B cell (primary cell): ENCODE data around the gene SRSF1. TPM values are rescaled to one million over a fixed set of nuclear protein-coding genes. Genes with fewer than 3 reads are reported as not detected.

Experiments used
- ATAC-seq: fragments of 200-7000 bp; cut with Tn5 transposase; one replicate; pipeline ENCODE4 v1.10.0; 2021; ENCODE audit warnings: low read depth, mild to moderate bottlenecking, moderate number of reproducible peaks, moderate library complexity
- CTCF ChIA-PET: fragments of 350-600 bp; sonication (Branson Sonifier 250); formaldehyde crosslinking; loops from one replicate; lab custom pipeline; 2021; ENCODE audit warnings: antibody characterized with exemption, inconsistent platforms; lab: Charles Lee
- POLR2A ChIA-PET: fragments of 350-600 bp; sonication (Branson Sonifier 250); formaldehyde crosslinking; loops from one replicate; lab custom pipeline; 2021; ENCODE audit warnings: antibody characterized with exemption; lab: Charles Lee
- DNase-seq: peaks from one replicate; pipeline ENCODE4 v3.0.0; 2013
- H2AFZ ChIP-seq: 2 replicates; pipeline ENCODE4 v1.6.1; 2012; ENCODE audit warnings: mild to moderate bottlenecking, low read depth, low read length; ENCODE audit not compliant: insufficient read depth, poor library complexity, severe bottlenecking
- H3K27ac ChIP-seq, 2 donors: 1 replicate in 1 of 2; 2 replicates in 1 of 2; pipeline ENCODE4 v1.5.1; 2012 to 2013; ENCODE audit warnings: low read length in 2 of 2, mild to moderate bottlenecking in 2 of 2, moderate library complexity in 1 of 2
- H3K27me3 ChIP-seq, 4 experiments: fragments of 200-600 bp in 1 of 4; sonication (generic) in 1 of 4; replicated peaks in 1 of 4; 1 replicate in 2 of 4; 2 replicates in 2 of 4; pipeline versions ENCODE4 v1.6.1 to v1.7.0; 2013 to 2016; ENCODE audit warnings: low read length in 3 of 4, mild to moderate bottlenecking in 2 of 4, mixed read lengths in 1 of 4, moderate library complexity in 1 of 4; ENCODE audit not compliant: insufficient read depth in 4 of 4, control insufficient read depth in 3 of 4; ENCODE audit errors: control extremely low read depth in 1 of 4
- H3K36me3 ChIP-seq, 2 experiments: replicated peaks in 1 of 2; 1 replicate in 1 of 2; 2 replicates in 1 of 2; pipeline versions ENCODE4 v1.6.1 to v1.7.1; 2013; ENCODE audit warnings: low read length in 1 of 2; ENCODE audit not compliant: insufficient read depth in 2 of 2, control insufficient read depth in 1 of 2; ENCODE audit errors: control extremely low read depth in 1 of 2, extremely low read depth in 1 of 2
- H3K4me1 ChIP-seq, 2 donors: fragments of 200-600 bp in 1 of 2; sonication (generic) in 1 of 2; 1 replicate in 1 of 2; 2 replicates in 1 of 2; pipeline versions ENCODE4 v1.5.1 to v1.6.1; 2013 to 2017; ENCODE audit warnings: low read length in 2 of 2; ENCODE audit not compliant: control insufficient read depth in 2 of 2, insufficient read depth in 2 of 2
- H3K4me2 ChIP-seq: replicated peaks from 2 replicates; pipeline ENCODE3; 2012; ENCODE audit warnings: mild to moderate bottlenecking, low read depth, low read length; ENCODE audit not compliant: poor library complexity, severe bottlenecking
- H3K4me3 ChIP-seq, 5 experiments: fragments of 200-600 bp in 1 of 5; sonication (generic) in 1 of 5; 1 replicate in 3 of 5; 2 replicates in 2 of 5; pipeline versions ENCODE4 v1.5.1 to v1.7.0; 2011 to 2016; ENCODE audit warnings: low read length in 4 of 5, mild to moderate bottlenecking in 4 of 5, low read depth in 2 of 5, control low read depth in 1 of 5, moderate library complexity in 1 of 5; ENCODE audit not compliant: insufficient read depth in 1 of 5; ENCODE audit errors: control extremely low read depth in 1 of 5, extremely low read depth in 1 of 5
- H3K79me2 ChIP-seq: fragments of 200-600 bp; sonication (generic); one replicate; pipeline ENCODE4 v1.6.0; 2016; ENCODE audit warnings: low read length; ENCODE audit not compliant: control insufficient read depth, insufficient read depth
- H3K9ac ChIP-seq: fragments of 200-600 bp; sonication (generic); 2 replicates; pipeline ENCODE4 v1.6.1; 2017; ENCODE audit warnings: mild to moderate bottlenecking, low read length, moderate library complexity
- H3K9me3 ChIP-seq, 3 donors: one replicate each; pipeline versions ENCODE4 v1.6.1 to v1.7.1; 2013; ENCODE audit warnings: low read length in 2 of 3; ENCODE audit not compliant: control insufficient read depth in 2 of 3, insufficient read depth in 1 of 3; ENCODE audit errors: control extremely low read depth in 1 of 3
- H4K20me1 ChIP-seq: 2 replicates; pipeline ENCODE4 v1.6.0; 2012; ENCODE audit warnings: mild to moderate bottlenecking, low read length; ENCODE audit not compliant: insufficient read depth, control insufficient read depth, poor library complexity, severe bottlenecking
- H3K27ac Mint-ChIP-seq: one replicate; pipeline ENCODE4 v1.8.0; 2021; ENCODE audit warnings: mixed read lengths
- H3K27me3 Mint-ChIP-seq: one replicate; pipeline ENCODE4 v1.8.0; 2021; ENCODE audit warnings: mixed read lengths
- H3K4me1 Mint-ChIP-seq: one replicate; pipeline ENCODE4 v1.8.0; 2021; ENCODE audit warnings: mixed read lengths
- H3K4me3 Mint-ChIP-seq: one replicate; pipeline ENCODE4 v1.8.0; 2021; ENCODE audit warnings: mixed read lengths
- H3K9me3 Mint-ChIP-seq: one replicate; pipeline ENCODE4 v1.8.0; 2022; ENCODE audit warnings: mixed read lengths; ENCODE audit not compliant: insufficient read depth
- EZH2 ChIP-seq: IDR thresholded peaks from 2 replicates; pipeline ENCODE4 v1.6.1; 2012; ENCODE audit warnings: borderline replicate concordance, low read depth, mild to moderate bottlenecking, moderate library complexity, low read length; ENCODE audit not compliant: insufficient read depth, poor library complexity, severe bottlenecking
- WGBS: methylation state at CpG from one replicate; pipeline ENCODE4 v1.1.5; 2013; ENCODE audit warnings: missing lambda C conversion rate; ENCODE audit not compliant: insufficient coverage; 5-methylcytosine and 5-hydroxymethylcytosine counted together
- intact Hi-C: fragments of 100-400 bp; cut with micrococcal nuclease; formaldehyde crosslinking; loops from one replicate; pipeline ENCODE4 v1.10.0; 2022
- polyA plus RNA-seq: library from polyadenylated mRNA; depleted of rRNA; stranded (reverse); fragments of >200 nt; gene quantifications from 2 replicates; pipeline ENCODE4 v1.2.3, GENCODE V29; 2012
- total RNA-seq, 2 donors: library from RNA; stranded (reverse); fragments of 120-200 nt in 1 of 2; gene quantifications; 1 replicate in 1 of 2; 2 replicates in 1 of 2; pipeline versions ENCODE4 v1.2.3 to v1.2.4, GENCODE V29; 2013 to 2022
- TF ChIP-seq, protein P1 (sequence below): fragments of 200-600 bp; IDR thresholded peaks from one replicate; pipeline ENCODE4 v1.8.0; 2022; ENCODE audit warnings: antibody characterized with exemption, mild to moderate bottlenecking

SRSF1 gene
- total and polyA plus RNA-seq, 2 donors (not counting 1 experiment from before 2014, with no cell fraction given) = 163 to 250 TPM

DNA sequence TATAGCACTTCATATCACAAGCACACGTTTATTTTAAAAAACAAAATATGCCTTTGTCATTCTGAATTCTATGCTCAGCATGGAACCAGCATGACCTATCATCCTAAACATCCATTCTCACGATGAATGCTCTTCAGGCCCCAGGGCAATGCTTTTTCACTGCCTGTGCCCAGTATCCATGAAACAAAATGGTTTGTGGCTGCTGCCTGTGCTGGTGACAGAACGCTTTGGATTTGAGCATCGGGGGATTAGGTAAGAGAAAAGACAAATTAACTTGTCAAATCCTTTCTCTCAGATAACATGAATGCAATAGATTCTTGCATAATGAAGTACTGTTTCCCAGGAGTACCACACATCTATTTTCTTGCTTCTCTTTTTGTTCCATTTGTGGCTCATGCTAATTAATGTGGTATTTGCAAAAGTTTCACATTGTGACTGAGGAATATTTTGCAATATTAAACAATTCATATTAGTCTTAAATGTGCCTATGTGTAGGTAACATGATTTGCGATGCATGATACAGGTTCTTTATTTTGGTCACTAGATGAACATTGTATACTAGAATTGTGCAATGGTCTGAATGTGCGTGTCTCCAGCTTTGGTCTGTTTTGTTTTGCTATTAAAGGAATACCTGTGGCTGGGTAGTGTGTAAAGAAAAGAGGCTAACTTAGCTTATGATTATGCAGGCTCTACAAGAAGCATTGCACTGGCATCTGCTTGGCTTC lies 25.8 kb upstream of the SRSF1 start:
- H3K4me1 ChIP-seq = no peaks in the 10 kb centered on the region
- no peaks in the 10 kb centered on the region for H3K36me3 ChIP-seq
- H3K9me3 ChIP-seq = no peaks in the 10 kb centered on the region
- no peak overlapping the region for H3K27ac ChIP-seq
- no peaks in the 10 kb centered on the region for H3K9me3 Mint-ChIP-seq
- H3K79me2 ChIP-seq = no peaks in the 10 kb centered on the region
- ChIA-PET CTCF (no interaction called here), POLR2A (no interaction called here)
- peaks cover 0 to 5% (median under 1%) of the 10 kb centered on the region in 4 experiments for H3K27me3 ChIP-seq
- H3K4me3 Mint-ChIP-seq = no peak overlapping the region
- WGBS = 77% methylated on average over 4 of the region's 6 CpGs
- ATAC-seq (no peak), DNase-seq (no peak)
- H2AFZ ChIP-seq = no peak overlapping the region
- H3K27me3 Mint-ChIP-seq = peaks cover 32% of the 10 kb centered on the region
- TF ChIP-seq EZH2 = no peak
- TF ChIP-seq, protein P1, sequence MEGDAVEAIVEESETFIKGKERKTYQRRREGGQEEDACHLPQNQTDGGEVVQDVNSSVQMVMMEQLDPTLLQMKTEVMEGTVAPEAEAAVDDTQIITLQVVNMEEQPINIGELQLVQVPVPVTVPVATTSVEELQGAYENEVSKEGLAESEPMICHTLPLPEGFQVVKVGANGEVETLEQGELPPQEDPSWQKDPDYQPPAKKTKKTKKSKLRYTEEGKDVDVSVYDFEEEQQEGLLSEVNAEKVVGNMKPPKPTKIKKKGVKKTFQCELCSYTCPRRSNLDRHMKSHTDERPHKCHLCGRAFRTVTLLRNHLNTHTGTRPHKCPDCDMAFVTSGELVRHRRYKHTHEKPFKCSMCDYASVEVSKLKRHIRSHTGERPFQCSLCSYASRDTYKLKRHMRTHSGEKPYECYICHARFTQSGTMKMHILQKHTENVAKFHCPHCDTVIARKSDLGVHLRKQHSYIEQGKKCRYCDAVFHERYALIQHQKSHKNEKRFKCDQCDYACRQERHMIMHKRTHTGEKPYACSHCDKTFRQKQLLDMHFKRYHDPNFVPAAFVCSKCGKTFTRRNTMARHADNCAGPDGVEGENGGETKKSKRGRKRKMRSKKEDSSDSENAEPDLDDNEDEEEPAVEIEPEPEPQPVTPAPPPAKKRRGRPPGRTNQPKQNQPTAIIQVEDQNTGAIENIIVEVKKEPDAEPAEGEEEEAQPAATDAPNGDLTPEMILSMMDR = no peak
- intact Hi-C loops = no loop called here
- no peak overlapping the region for H3K4me2 ChIP-seq
- H3K4me3 ChIP-seq = no peak overlapping the region
- H4K20me1 ChIP-seq = no peaks in the 10 kb centered on the region
- no peak overlapping the region for H3K27ac Mint-ChIP-seq
- no peaks in the 10 kb centered on the region for H3K4me1 Mint-ChIP-seq
- H3K9ac ChIP-seq = no peak overlapping the region

DNA sequence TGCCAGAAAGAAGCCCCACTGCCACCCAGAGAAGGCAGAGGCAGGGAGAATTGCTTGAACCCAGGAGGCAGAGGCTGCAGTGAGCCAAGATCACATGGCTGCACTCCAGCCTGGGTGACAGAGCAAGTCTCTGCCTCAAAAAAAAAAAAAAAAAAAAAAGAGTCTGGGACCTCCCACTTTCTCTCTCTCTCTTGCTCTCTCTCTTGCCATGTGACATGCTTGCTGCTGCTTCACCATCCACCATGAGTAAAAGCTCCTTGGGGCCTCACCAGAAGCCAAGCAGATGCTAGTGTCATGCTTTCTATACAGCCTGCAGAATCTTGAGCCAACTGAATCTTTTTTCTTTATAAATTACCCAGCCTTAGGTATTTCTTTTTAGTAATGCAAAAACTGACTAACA lies 21.5 kb upstream of the SRSF1 start:
- Histone ChIP-seq H3K9ac (no peak overlapping the region), H4K20me1 (no peaks in the 10 kb centered on the region), H3K36me3 (no peaks in the 10 kb centered on the region), H3K4me2 (no peak overlapping the region), H2AFZ (no peak overlapping the region), H3K79me2 (no peaks in the 10 kb centered on the region), H3K4me3 (no peak overlapping the region), H3K4me1 (no peaks in the 10 kb centered on the region), H3K27me3 (peaks cover 0 to 6% (median 2%) of the 10 kb centered on the region in 4 experiments), H3K27ac (no peak overlapping the region), H3K9me3 (no peaks in the 10 kb centered on the region)
- ChIA-PET CTCF (no interaction called here), POLR2A (interaction anchor here (0.7 kb wide), 1 partner anchor 1025 kb away, joined by 6 read pairs; no protein-coding TSS in a partner anchor)
- Mint-ChIP-seq H3K9me3 (no peaks in the 10 kb centered on the region), H3K27ac (no peak overlapping the region), H3K27me3 (peaks cover 42% of the 10 kb centered on the region), H3K4me3 (no peak overlapping the region), H3K4me1 (no peaks in the 10 kb centered on the region)
- ATAC-seq = no peak
- TF ChIP-seq, protein P1 = no peak
- TF ChIP-seq EZH2 = no peak
- DNase-seq = no peak
- intact Hi-C loops = no loop called here
